Neuron (in vitro differentiated cells): Measurements from ENCODE around the gene RIPOR3.

Experiments used
- H2AFZ ChIP-seq: one replicate; pipeline ENCODE4 v1.6.1; 2013; ENCODE audit warnings: low read depth, mild to moderate bottlenecking, inconsistent platforms, low read length, moderate library complexity
- H3K27me3 ChIP-seq: one replicate; pipeline ENCODE4 v1.6.1; 2013; ENCODE audit warnings: low read length; ENCODE audit not compliant: insufficient read depth
- H3K36me3 ChIP-seq: one replicate; pipeline ENCODE4 v1.6.1; 2013; ENCODE audit warnings: low read length; ENCODE audit not compliant: insufficient read depth
- H3K4me1 ChIP-seq: one replicate; pipeline ENCODE4 v1.6.1; 2013; ENCODE audit warnings: low read length; ENCODE audit not compliant: insufficient read depth
- H3K4me3 ChIP-seq: 2 replicates; pipeline ENCODE4 v1.5.1; 2013; ENCODE audit warnings: mild to moderate bottlenecking, low read length, moderate library complexity
- H3K9me3 ChIP-seq: one replicate; pipeline ENCODE4 v1.6.1; 2013; ENCODE audit warnings: low read length

Gene RIPOR3

GRCh38 chr20:50536333-50536732 lies 155.0 kb downstream of the RIPOR3 start:
- Histone ChIP-seq H3K4me3 (no peak overlapping the region), H3K36me3 (no peaks in the 10 kb centered on the region), H2AFZ (no peak overlapping the region), H3K9me3 (no peaks in the 10 kb centered on the region), H3K4me1 (no peaks in the 10 kb centered on the region), H3K27me3 (no peaks in the 10 kb centered on the region)
